ENCODE measurements around the gene TF. TPM values are rescaled to one million over a fixed set of nuclear protein-coding genes. Genes with fewer than 3 reads are reported as not detected.

TF gene
- total RNA-seq, 1 donor from 2014 or later = 4.4 TPM

GRCh38 chr3:133746712-133747066 lies 496 bp downstream of the TF start:
- no peak for DNase-seq (ENCODE audit: low spot score, unreplicated experiment)
- no peaks in the 10 kb centered on the region for H3K36me3 Mint-ChIP-seq (ENCODE audit: insufficient read depth)
- H3K4me1 Mint-ChIP-seq (ENCODE audit: low read depth) = peaks cover 14% of the 10 kb centered on the region
- no peaks in the 10 kb centered on the region for H3K9me3 Mint-ChIP-seq (ENCODE audit: low read depth)
- H3K27me3 Mint-ChIP-seq = no peaks in the 10 kb centered on the region
- no peak overlapping the region for H3K27ac Mint-ChIP-seq
- TF ChIP-seq CTCF (IDR thresholded peaks at IDR 0.05; ENCODE audit: unreplicated experiment) = no peak
- H3K4me3 Mint-ChIP-seq (ENCODE audit: low read depth) = no peak overlapping the region

- no peaks in the 10 kb centered on the region for H3K9me3 Mint-ChIP-seq (ENCODE audit: low read depth)
- no peaks in the 10 kb centered on the region for H3K36me3 Mint-ChIP-seq (ENCODE audit: insufficient read depth)
- no peak for DNase-seq (ENCODE audit: low spot score, unreplicated experiment)
- H3K27me3 Mint-ChIP-seq = no peaks in the 10 kb centered on the region
- H3K27ac Mint-ChIP-seq = no peak overlapping the region
- peaks cover 10% of the 10 kb centered on the region for H3K4me1 Mint-ChIP-seq (ENCODE audit: low read depth)
- no peak overlapping the region for H3K4me3 Mint-ChIP-seq (ENCODE audit: low read depth)
- TF ChIP-seq CTCF (IDR thresholded peaks at IDR 0.05; ENCODE audit: unreplicated experiment) = no peak
Observed at GRCh38 chr3:133747373-133747772, 1.2 kb downstream of the TF start.

GRCh38 chr3:133747907-133748639 lies 1.9 kb downstream of the TF start:
- Mint-ChIP-seq H3K4me1 (ENCODE audit: low read depth) (peaks cover 5% of the 10 kb centered on the region), H3K36me3 (ENCODE audit: insufficient read depth) (no peaks in the 10 kb centered on the region), H3K27ac (no peak overlapping the region), H3K9me3 (ENCODE audit: low read depth) (no peaks in the 10 kb centered on the region), H3K4me3 (ENCODE audit: low read depth) (no peak overlapping the region), H3K27me3 (no peaks in the 10 kb centered on the region)
- DNase-seq (ENCODE audit: low spot score, unreplicated experiment) = no peak
- no peak for TF ChIP-seq CTCF (IDR thresholded peaks at IDR 0.05; ENCODE audit: unreplicated experiment)

GRCh38 chr3:133749427-133750258 lies 3.5 kb downstream of the TF start:
- Mint-ChIP-seq H3K36me3 (ENCODE audit: insufficient read depth) (no peaks in the 10 kb centered on the region), H3K9me3 (ENCODE audit: low read depth) (no peaks in the 10 kb centered on the region), H3K4me1 (ENCODE audit: low read depth) (no peaks in the 10 kb centered on the region), H3K4me3 (ENCODE audit: low read depth) (no peak overlapping the region), H3K27me3 (no peaks in the 10 kb centered on the region), H3K27ac (no peak overlapping the region)
- no peak for DNase-seq (ENCODE audit: low spot score, unreplicated experiment)
- TF ChIP-seq CTCF (IDR thresholded peaks at IDR 0.05; ENCODE audit: unreplicated experiment) = no peak

GRCh38 chr3:133750259-133750656 lies 4.1 kb downstream of the TF start:
- Mint-ChIP-seq H3K36me3 (ENCODE audit: insufficient read depth) (no peaks in the 10 kb centered on the region), H3K27me3 (no peaks in the 10 kb centered on the region), H3K4me1 (ENCODE audit: low read depth) (no peaks in the 10 kb centered on the region), H3K4me3 (ENCODE audit: low read depth) (no peak overlapping the region), H3K27ac (no peak overlapping the region), H3K9me3 (ENCODE audit: low read depth) (no peaks in the 10 kb centered on the region)
- no peak for DNase-seq (ENCODE audit: low spot score, unreplicated experiment)
- TF ChIP-seq CTCF (IDR thresholded peaks at IDR 0.05; ENCODE audit: unreplicated experiment) = no peak
